SH-SY5Y (cell line): Measurements from ENCODE around the gene IL2RA.

Source experiments
- GATA2 ChIP-seq: IDR thresholded peaks from 2 replicates; pipeline ENCODE4 v1.6.1; 2011; ENCODE audit warnings: mild to moderate bottlenecking, low read depth, low read length
- GATA3 ChIP-seq: IDR thresholded peaks from 2 replicates; pipeline ENCODE4 v1.6.1; 2011; ENCODE audit warnings: low read depth, mild to moderate bottlenecking, low read length, moderate library complexity

DNA sequence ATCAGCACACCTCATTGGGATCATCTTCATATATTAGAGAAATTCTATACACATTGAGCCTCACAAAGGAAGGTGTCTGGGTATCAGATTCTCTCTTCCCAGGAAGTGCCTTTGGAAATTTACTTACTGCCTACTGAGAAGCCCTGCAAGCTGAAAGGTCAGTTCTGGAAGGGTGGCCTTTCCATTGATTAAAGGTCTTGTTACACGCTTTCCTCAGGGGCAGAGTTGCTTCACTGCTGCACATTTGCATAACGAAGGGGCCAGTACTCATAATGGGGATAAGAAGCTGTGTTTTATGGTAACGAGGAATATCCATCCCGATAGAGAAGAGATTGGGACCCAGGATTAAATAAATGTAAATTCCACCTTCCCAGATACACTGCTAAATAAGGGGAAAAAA, 65.5 kb downstream of the IL2RA start:
- TF ChIP-seq GATA3 (no peak), GATA2 (no peak)
